Choroid plexus epithelial cell (primary cell): ENCODE results near the gene PDLIM4.

Experiments used
- DNase-seq: peaks from one replicate; pipeline ENCODE4 v3.0.0-alpha.2; 2010; ENCODE audit warnings: low read depth
- H3K4me3 ChIP-seq: 2 replicates; pipeline ENCODE4 v1.5.1; 2011; ENCODE audit warnings: low read depth, mild to moderate bottlenecking, control low read depth, low read length, moderate library complexity
- TF ChIP-seq, protein P1 (sequence below): conservative IDR thresholded peaks from 2 replicates; pipeline ENCODE4 v1.5.1; 2011; ENCODE audit warnings: low read depth, mild to moderate bottlenecking, control low read depth, inconsistent platforms, low read length, moderate library complexity

The PDLIM4 gene

DNA sequence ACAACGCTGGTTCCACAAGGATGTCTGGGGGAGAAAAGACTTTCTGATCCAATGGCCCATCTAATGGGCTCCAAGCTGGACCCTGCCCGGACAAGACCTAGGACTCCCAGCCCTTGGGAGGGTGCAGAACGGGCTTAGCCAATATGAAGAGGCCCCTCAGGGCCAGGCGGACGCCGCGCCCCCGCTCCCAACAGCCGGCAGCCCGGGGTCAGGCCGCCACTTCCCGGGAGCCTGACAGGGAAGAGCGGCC, 30.3 kb upstream of the PDLIM4 start:
- TF ChIP-seq, protein P1, sequence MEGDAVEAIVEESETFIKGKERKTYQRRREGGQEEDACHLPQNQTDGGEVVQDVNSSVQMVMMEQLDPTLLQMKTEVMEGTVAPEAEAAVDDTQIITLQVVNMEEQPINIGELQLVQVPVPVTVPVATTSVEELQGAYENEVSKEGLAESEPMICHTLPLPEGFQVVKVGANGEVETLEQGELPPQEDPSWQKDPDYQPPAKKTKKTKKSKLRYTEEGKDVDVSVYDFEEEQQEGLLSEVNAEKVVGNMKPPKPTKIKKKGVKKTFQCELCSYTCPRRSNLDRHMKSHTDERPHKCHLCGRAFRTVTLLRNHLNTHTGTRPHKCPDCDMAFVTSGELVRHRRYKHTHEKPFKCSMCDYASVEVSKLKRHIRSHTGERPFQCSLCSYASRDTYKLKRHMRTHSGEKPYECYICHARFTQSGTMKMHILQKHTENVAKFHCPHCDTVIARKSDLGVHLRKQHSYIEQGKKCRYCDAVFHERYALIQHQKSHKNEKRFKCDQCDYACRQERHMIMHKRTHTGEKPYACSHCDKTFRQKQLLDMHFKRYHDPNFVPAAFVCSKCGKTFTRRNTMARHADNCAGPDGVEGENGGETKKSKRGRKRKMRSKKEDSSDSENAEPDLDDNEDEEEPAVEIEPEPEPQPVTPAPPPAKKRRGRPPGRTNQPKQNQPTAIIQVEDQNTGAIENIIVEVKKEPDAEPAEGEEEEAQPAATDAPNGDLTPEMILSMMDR: peak; percentile 5
- no peak for DNase-seq
- peak overlapping the region; percentile 74 for H3K4me3 ChIP-seq

DNA sequence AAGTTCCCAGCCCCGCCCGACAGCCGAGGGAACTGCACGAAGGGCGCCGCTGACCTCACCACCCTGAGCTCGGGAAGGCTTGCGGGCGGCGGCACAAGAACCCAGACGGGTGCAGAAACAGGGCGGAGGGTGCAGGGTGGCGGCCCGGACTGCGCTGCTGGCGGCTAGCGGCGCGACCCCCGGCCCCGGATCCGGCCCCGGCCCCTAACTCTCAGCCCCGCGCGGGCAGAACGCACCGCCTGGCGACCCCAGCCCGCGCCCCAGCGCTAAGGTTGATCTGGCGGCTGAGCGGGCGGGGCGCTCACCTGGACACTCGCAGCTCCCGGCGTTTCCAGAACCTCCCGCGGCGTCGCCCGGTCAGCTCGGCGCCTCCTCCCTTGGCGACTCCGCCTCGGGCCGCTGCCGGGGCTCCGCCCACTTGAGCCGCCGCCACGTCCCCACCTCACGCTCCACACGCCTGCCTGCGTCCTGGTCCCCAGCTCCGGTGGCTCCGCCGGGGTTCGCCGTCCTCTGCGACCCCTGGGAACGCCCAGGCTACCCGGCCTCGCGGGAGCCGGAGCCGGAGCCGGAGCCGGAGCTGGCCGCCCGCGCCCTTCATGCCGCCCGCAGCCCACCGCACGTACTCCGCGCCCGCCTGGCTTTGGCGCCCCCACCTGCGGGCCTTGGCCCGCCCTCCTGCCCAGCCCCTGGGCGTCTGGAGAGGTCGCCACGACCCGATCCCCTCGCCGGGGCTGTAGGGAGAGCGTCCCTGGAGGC, 29.8 kb upstream of the PDLIM4 start, which contains the start of gene P4HA2:
Gene P4HA2 (minus strand): TSS at position 369 of the 756 bp plus-strand sequence. CDS start 9,227 bp downstream, outside the sequence.
- TF ChIP-seq, protein P1: no peak
- peak within 1 kb of the TSS; percentile 74 for H3K4me3 ChIP-seq
- DNase-seq: peak; percentile 71

DNA sequence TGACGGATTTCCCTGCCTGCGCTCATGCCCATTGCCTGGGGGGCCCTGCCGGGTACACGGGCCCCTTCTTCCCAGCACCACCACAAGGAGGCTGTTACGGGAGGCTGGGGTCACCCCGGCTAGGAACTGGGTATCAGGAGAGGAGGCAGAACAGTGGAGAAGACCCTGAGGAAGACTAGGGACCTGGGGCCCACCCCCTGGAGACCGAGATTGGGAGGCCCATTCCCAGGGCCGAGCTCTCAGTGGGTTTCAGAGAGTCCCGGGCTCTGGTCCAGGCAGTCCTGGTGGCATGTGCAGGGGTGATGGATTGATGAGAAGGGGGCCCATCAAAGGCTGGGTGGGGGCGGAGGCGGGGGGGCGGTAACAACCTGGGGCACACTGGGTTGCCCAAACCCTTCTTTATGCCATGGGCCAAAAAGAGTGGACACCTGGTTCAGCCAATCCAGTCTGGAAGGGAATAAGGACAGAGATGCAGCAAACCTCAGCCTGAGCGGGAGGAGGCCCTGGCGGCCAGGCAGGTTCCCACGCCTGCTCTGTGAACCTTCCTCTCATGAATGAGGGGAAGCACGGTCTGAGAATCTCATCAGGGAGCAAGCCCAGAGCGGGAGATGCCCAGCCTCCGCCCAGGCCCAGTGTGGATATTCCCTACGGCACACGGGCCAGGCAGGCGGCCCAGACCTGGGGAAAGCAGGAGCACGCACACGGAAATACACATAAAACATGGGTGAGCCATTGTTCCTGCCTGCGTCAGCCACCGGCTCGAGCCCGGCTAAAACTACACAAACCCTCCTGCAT, 29.1 kb upstream of the PDLIM4 start:
- TF ChIP-seq, protein P1: peak; percentile 20
- peak overlapping the region; percentile 74 for H3K4me3 ChIP-seq
- DNase-seq: no peak

DNA sequence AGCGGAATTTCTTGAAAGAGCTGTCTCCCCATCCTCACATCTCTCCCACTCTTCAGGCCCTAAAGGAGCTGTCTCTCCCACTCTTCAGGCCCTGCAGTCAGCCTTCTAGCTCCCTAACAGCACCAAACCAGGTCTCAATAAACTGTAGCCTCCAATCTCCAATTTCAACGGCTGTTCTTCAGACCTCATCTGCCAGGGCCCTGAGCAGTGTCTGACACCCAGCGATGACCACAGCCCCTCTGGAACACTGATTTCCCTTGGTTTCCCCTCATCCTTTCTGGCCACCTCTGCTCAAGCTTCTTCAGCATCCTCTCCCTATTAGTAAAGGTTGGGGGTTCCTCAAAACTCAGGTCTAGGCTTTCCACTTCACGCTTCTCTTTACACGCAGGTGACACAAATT, 28.3 kb upstream of the PDLIM4 start:
- TF ChIP-seq, protein P1: no peak
- no peak for DNase-seq

DNA sequence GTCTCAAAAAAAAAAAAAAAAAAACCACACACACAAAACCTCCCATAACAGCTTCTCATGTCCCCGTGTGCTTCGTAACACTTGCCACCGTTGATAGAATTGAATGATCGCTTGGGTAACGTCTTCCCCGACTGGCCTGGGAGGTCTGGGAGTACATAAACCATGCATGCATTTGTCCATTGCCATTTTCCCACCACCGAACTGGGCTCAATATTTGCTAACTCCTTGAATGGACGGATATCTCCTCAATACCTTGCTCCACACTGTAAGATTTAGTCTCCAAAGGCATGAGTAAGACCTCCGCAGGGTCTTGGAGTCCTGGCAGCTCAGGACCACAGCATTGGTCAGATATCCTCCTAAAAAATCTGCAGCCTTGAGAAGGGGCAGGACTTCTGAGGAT, 26.6 kb upstream of the PDLIM4 start:
- DNase-seq: no peak
- TF ChIP-seq, protein P1: no peak
- no peak overlapping the region for H3K4me3 ChIP-seq

More for the DNA sequence above, 28.3 kb upstream of the PDLIM4 start:
- no peak overlapping the region for H3K4me3 ChIP-seq

DNA sequence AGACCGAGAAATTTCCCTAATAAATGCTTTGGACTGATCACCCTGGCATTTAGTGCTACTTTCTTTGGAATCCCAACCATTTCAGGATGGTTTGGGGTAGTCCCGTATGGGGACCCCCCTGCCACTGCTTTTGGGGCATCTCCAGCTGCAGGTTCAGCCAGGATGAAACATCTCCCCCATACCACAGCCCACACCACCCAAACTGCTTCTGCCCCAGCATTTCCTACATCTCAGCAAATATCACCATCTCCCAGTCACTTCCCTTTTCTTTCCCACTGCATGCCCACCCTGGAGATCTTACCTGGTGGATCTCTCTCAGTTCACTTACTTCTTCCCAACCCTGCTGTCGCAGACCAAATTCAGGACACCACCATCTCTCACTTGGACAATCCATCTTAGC, 25.0 kb upstream of the PDLIM4 start:
- TF ChIP-seq, protein P1: no peak
- no peak for DNase-seq
- H3K4me3 ChIP-seq: no peak overlapping the region
